IMR-90 (cell line): ENCODE measurements around the gene LTC4S. TPM values are rescaled to one million over a fixed set of nuclear protein-coding genes. Genes with fewer than 3 reads are reported as not detected.

Source experiments
- ATAC-seq: fragments of 200-7000 bp; cut with Tn5 transposase; 2 replicates; pipeline ENCODE4 v1.9.1; 2020; ENCODE audit warnings: low read depth, mild to moderate bottlenecking, moderate library complexity
- BruUV-seq: library from RNA; stranded (reverse); fragments of 400-500 nt; replicated peaks from 2 replicates; lab custom pipeline; 2021; lab: Mats Ljungman, UMichigan
- CTCF ChIA-PET: fragments of 300-600 bp; formaldehyde crosslinking; extraction: SDS; loops from one replicate; lab custom pipeline; 2021; ENCODE audit warnings: antibody characterized with exemption; lab: Yijun Ruan, JAX
- POLR2A ChIA-PET: fragments of 300-600 bp; sonication (Branson Sonifier 250); formaldehyde crosslinking; loops from one replicate; lab custom pipeline; 2022; ENCODE audit warnings: antibody characterized with exemption; ENCODE audit not compliant: unreplicated experiment; lab: Charles Lee
- DNase-seq: peaks from one replicate; pipeline ENCODE4 v3.0.0; 2013
- H2AFZ ChIP-seq: replicated peaks from 2 replicates; pipeline ENCODE3; 2013; ENCODE audit warnings: low read length, mild to moderate bottlenecking; ENCODE audit not compliant: poor library complexity
- H2AK5ac ChIP-seq: 2 replicates; pipeline ENCODE4 v1.6.1; 2013; ENCODE audit warnings: low read depth, low read length, inconsistent platforms
- H2AK9ac ChIP-seq: replicated peaks from 2 replicates; pipeline ENCODE3; 2013; ENCODE audit warnings: mild to moderate bottlenecking, low read depth, low read length, moderate library complexity; ENCODE audit not compliant: poor library complexity
- H2BK120ac ChIP-seq: 2 replicates; pipeline ENCODE4 v1.6.1; 2013; ENCODE audit warnings: low read depth, low read length, inconsistent platforms
- H2BK15ac ChIP-seq: 3 replicates; pipeline ENCODE4 v1.6.1; 2013; ENCODE audit warnings: low read depth, low read length, inconsistent platforms
- H2BK20ac ChIP-seq: 2 replicates; pipeline ENCODE4 v1.6.1; 2013; ENCODE audit warnings: low read depth, mild to moderate bottlenecking, inconsistent platforms, low read length, moderate library complexity
- H2BK5ac ChIP-seq: 2 replicates; pipeline ENCODE4 v1.6.1; 2013; ENCODE audit warnings: mild to moderate bottlenecking, low read depth, low read length, inconsistent platforms; ENCODE audit not compliant: poor library complexity, severe bottlenecking
- H3K14ac ChIP-seq: replicated peaks from 2 replicates; pipeline ENCODE4 v1.6.1; 2013; ENCODE audit warnings: low read depth, low read length, inconsistent platforms
- H3K18ac ChIP-seq: 2 replicates; pipeline ENCODE4 v1.6.1; 2013; ENCODE audit warnings: low read depth, low read length, control low read depth
- H3K23ac ChIP-seq: 2 replicates; pipeline ENCODE4 v1.6.1; 2013; ENCODE audit warnings: low read depth, low read length, inconsistent platforms
- H3K27ac ChIP-seq: 2 replicates; pipeline ENCODE4 v1.5.1; 2013; ENCODE audit warnings: mild to moderate bottlenecking, control low read depth, low read length; ENCODE audit not compliant: insufficient read depth
- H3K27me3 ChIP-seq: 2 replicates; pipeline ENCODE4 v1.6.1; 2013; ENCODE audit warnings: low read length; ENCODE audit not compliant: control insufficient read depth, insufficient read depth
- H3K36me3 ChIP-seq: 2 replicates; pipeline ENCODE4 v1.6.1; 2013; ENCODE audit warnings: low read length, mixed read lengths; ENCODE audit not compliant: control insufficient read depth, insufficient read depth
- H3K4ac ChIP-seq: 2 replicates; pipeline ENCODE4 v1.6.1; 2013; ENCODE audit warnings: low read depth, low read length, inconsistent platforms
- H3K4me1 ChIP-seq: 2 replicates; pipeline ENCODE4 v1.6.1; 2013; ENCODE audit warnings: low read length, mixed read lengths; ENCODE audit not compliant: control insufficient read depth, insufficient read depth
- H3K4me2 ChIP-seq: 2 replicates; pipeline ENCODE4 v1.6.1; 2013; ENCODE audit warnings: low read depth, mild to moderate bottlenecking, control low read depth, low read length, moderate library complexity
- H3K4me3 ChIP-seq: 2 replicates; pipeline ENCODE4 v1.5.1; 2013; ENCODE audit warnings: low read depth, mild to moderate bottlenecking, control low read depth, low read length, moderate library complexity; ENCODE audit not compliant: insufficient read depth
- H3K56ac ChIP-seq: 2 replicates; pipeline ENCODE4 v1.6.1; 2013; ENCODE audit warnings: low read length, inconsistent platforms; ENCODE audit not compliant: insufficient read depth; ENCODE audit errors: extremely low read depth
- H3K79me1 ChIP-seq, 2 experiments: 2 replicates each; pipeline ENCODE4 v1.6.1; 2013; ENCODE audit warnings: low read length in 2 of 2, inconsistent platforms in 1 of 2, low read depth in 1 of 2
- H3K9ac ChIP-seq: 2 replicates; pipeline ENCODE4 v1.6.1; 2013; ENCODE audit warnings: low read depth, low read length, control low read depth
- H3K9me1 ChIP-seq: 2 replicates; pipeline ENCODE4 v1.6.1; 2013; ENCODE audit warnings: low read length, inconsistent platforms; ENCODE audit not compliant: insufficient read depth
- H3K9me3 ChIP-seq: 2 replicates; pipeline ENCODE4 v1.6.1; 2013; ENCODE audit warnings: low read length; ENCODE audit not compliant: control insufficient read depth, insufficient read depth
- H4K20me1 ChIP-seq: 2 replicates; pipeline ENCODE4 v1.6.1; 2013; ENCODE audit warnings: low read length, inconsistent platforms; ENCODE audit not compliant: insufficient read depth
- H4K5ac ChIP-seq: 2 replicates; pipeline ENCODE4 v1.6.1; 2013; ENCODE audit warnings: mild to moderate bottlenecking, low read depth, low read length, control low read depth
- H4K8ac ChIP-seq, 2 experiments: 2 replicates each; pipeline ENCODE4 v1.6.1; 2013; ENCODE audit warnings: low read depth in 2 of 2, low read length in 2 of 2, control low read depth in 1 of 2, inconsistent platforms in 1 of 2
- H4K91ac ChIP-seq: 2 replicates; pipeline ENCODE4 v1.6.1; 2013; ENCODE audit warnings: low read depth, low read length, inconsistent platforms; ENCODE audit not compliant: insufficient read depth
- BHLHE40 ChIP-seq: fragments of 150-350 bp; IDR thresholded peaks from 2 replicates; pipeline ENCODE4 v1.6.1; 2016; ENCODE audit warnings: mild to moderate bottlenecking, low read depth, low read length
- CEBPB ChIP-seq: IDR thresholded peaks from 2 replicates; pipeline ENCODE4 v1.6.1; 2012; ENCODE audit warnings: low read depth, low read length, improper control_type of control experiment
- CHD1 ChIP-seq: IDR thresholded peaks from 2 replicates; pipeline ENCODE4 v1.6.1; 2012; ENCODE audit warnings: low read depth, low read length, improper control_type of control experiment
- RAD21 ChIP-seq: IDR thresholded peaks from 2 replicates; pipeline ENCODE4 v1.6.1; 2012; ENCODE audit warnings: low read length, improper control_type of control experiment
- RCOR1 ChIP-seq: IDR thresholded peaks from 2 replicates; pipeline ENCODE4 v1.6.1; 2012; ENCODE audit warnings: mild to moderate bottlenecking, low read length, improper control_type of control experiment; ENCODE audit not compliant: insufficient replicate concordance
- RFX5 ChIP-seq: IDR thresholded peaks from 2 replicates; pipeline ENCODE4 v1.8.0; 2012; ENCODE audit warnings: low read depth, mild to moderate bottlenecking, low read length, moderate library complexity
- WGBS, 2 experiments: methylation state at CpG; one replicate each; pipeline versions ENCODE4 v1.1.5 to v1.1.7; 2013; ENCODE audit warnings: missing lambda C conversion rate in 2 of 2; ENCODE audit not compliant: insufficient read length in 1 of 2; ENCODE audit errors: extremely low coverage in 2 of 2; 5-methylcytosine and 5-hydroxymethylcytosine counted together
- dilution Hi-C: fragments of 300-500 bp; cut with HindIII; formaldehyde crosslinking; loops from one replicate; pipeline ENCODE4 v1.14.3; 2018; ENCODE audit warnings: low sequenced_read_pairs; ENCODE audit not compliant: unreplicated experiment
- in situ Hi-C: fragments of 300-500 bp; cut with MboI; formaldehyde crosslinking; loops from 3 replicates; pipeline ENCODE4 v1.14.3; 2019; ENCODE audit warnings: low sequenced_read_pairs, inconsistent platforms, mixed read lengths
- intact Hi-C: fragments of 100-400 bp; cut with micrococcal nuclease; formaldehyde crosslinking; loops from 2 replicates; pipeline ENCODE4 v1.10.0; 2022
- polyA plus RNA-seq, 3 experiments: library from polyadenylated mRNA; depleted of rRNA; stranded (reverse); fragments of >200 nt; gene quantifications; 2 replicates each; pipeline ENCODE4 v1.2.3, GENCODE V29; 2012; ENCODE audit warnings: low replicate concordance in 1 of 3
- total RNA-seq: library from RNA; depleted of rRNA; stranded (reverse); fragments of >200 nt; gene quantifications from 2 replicates; pipeline ENCODE4 v1.2.3, GENCODE V29; 2012

LTC4S gene
- total and polyA plus RNA-seq, 2 of the 4 experiments (the other 2 are of a cell fraction): 0.72 TPM; not detected in 1

DNA sequence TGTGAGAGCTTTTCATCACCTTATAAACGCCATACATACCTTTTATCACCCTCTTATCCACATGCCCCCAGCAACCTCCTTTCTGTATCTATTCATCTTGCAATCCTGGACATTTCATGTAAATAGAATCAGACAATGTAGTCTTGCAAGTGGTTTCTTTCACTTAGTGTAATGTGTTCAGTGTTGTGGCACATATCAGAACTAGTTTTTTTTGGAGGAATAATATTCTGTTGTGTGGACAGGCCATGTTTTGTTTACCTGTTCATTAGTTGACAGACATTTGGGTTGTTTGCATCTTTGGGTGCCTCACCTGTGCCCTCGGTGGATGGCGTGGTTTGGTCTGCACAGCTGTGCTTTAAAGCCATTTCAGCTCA lies 28.3 kb downstream of the LTC4S start:
- TF ChIP-seq RAD21 (no peak), CHD1 (0 out of 2 replicates have a peak, but pooled peaks have one; percentile 84), RFX5 (no peak), BHLHE40 (no peak), CEBPB (no peak), RCOR1 (no peak)
- peak overlapping the region; percentile 95 for H3K4me2 ChIP-seq
- H4K8ac ChIP-seq: no peak overlapping the region
- DNase-seq: no peak
- no peak overlapping the region for H3K27ac ChIP-seq
- peaks cover 39% of the 10 kb centered on the region for H3K4me1 ChIP-seq
- dilution Hi-C loops: no loop called here
- ChIA-PET CTCF (no interaction called here), POLR2A (no interaction called here)
- peak overlapping the region; percentile 35 for H3K9ac ChIP-seq
- H2BK5ac ChIP-seq: peak overlapping the region; percentile 18
- no peak overlapping the region for H2BK120ac ChIP-seq
- H2AFZ ChIP-seq: no peak overlapping the region
- no peaks in the 10 kb centered on the region for H3K9me3 ChIP-seq
- no peak overlapping the region for H4K91ac ChIP-seq
- H3K4me3 ChIP-seq: peak overlapping the region; percentile 87
- no peaks in the 10 kb centered on the region for H3K27me3 ChIP-seq
- no peak overlapping the region for H2BK20ac ChIP-seq
- H3K4ac ChIP-seq: no peak overlapping the region
- H3K18ac ChIP-seq: no peak overlapping the region
- H4K5ac ChIP-seq: no peak overlapping the region
- no peak for ATAC-seq
- H3K56ac ChIP-seq: no peak overlapping the region
- TSS peak; percentile 61 for BruUV-seq
- peaks cover 47% of the 10 kb centered on the region for H3K36me3 ChIP-seq
- H3K9me1 ChIP-seq: peaks cover 36% of the 10 kb centered on the region
- peaks cover 19 to 72% of the 10 kb centered on the region in 2 experiments for H3K79me1 ChIP-seq
- peaks cover 64% of the 10 kb centered on the region for H4K20me1 ChIP-seq
- WGBS, 2 experiments: no CpG with 5 or more reads among the region's 3 CpGs
- intact Hi-C loops: loop anchor here (5.0 kb wide), 1 partner anchor 200 kb away; the partner anchor contains the start of gene HNRNPH1
- no peak overlapping the region for H2AK5ac ChIP-seq
- H2BK15ac ChIP-seq: no peak overlapping the region
- H2AK9ac ChIP-seq: no peak overlapping the region
- peak overlapping the region; percentile 29 for H3K14ac ChIP-seq
- peak overlapping the region; percentile 8; the same call in 1 of the 2 replicates for H3K23ac ChIP-seq
- in situ Hi-C loops: no loop called here
